ENCODE measurements around the gene SYNE3.
"Not testable (repeated sequence)": the region's sequence is repeated elsewhere in the genome, so short reads cannot be mapped to it uniquely, and the experiment has no call there.

Gene SYNE3

DNA sequence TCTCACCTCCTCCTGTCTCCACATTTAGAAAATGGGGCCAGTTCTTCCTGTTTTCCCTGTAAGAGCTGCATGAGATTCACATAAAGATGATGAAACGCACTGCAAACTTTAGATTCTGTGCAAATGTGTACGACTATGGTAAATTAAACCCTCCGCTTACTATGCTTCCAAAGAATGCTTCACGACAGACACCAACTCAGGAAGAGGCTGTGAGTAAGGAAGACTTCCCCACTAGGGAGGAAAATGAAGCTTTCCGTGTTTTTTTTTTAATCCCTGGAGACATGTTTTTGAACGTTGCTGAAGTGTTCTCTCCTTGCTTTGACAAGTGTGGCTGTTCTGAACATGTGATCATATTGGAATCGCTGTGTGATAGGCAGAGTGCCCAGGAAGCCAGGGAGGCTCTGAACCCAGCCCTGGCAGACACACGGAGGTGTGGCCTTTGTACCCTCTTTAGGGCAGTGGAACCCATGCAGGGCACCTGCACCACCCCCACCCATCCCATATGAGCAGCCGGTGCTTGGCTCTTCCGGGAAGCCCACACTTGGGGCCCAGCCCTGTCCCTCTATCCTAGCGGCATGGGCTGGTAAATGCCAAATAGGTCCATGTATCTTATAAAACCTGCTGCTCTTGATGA, 7.5 kb upstream of the SYNE3 start:
- no peak for DNase-seq (ENCODE audit: low read depth)

GRCh38 chr14:95523051-95523814, 6.8 kb upstream of the SYNE3 start:
- no peak for DNase-seq (ENCODE audit: low read depth)

DNA sequence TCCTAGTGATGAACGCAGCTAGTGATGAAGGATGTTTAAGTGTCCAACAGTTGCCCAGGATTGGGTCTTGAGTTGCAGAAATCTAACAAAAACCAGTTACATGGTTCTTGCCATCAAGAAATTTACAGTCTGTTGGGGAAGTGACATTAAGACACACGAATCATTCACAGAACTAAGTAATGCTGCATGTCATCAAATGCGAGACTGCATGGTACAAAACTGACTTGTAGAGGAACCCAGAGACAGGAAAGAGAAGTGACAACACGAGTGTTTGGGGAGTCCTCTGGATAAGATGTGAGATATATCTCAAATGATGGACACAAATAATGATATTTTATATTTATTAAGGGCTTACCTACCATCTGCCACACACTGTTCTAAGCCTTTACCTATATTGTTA, 6.1 kb upstream of the SYNE3 start:
- DNase-seq (ENCODE audit: low read depth): no peak

DNA sequence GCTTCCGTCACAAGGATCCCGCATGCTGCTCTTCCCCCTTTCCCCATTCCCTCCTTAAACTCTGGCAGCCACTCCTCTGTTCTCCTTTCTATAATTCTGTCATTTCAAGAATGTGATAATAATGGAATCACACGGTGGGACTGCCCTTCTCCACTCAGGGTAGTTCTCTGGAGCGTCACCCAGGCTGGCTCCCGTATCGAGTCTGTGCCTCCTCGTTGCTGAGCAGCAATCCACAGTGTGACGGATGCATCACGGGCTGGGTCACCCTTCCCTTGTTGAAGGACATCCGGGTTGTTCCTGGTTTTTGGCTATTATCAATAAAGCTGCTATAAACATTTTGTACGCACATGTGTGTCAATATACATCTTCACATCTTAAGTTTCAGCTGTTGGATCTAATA, 5.7 kb upstream of the SYNE3 start:
- no peak for DNase-seq (ENCODE audit: low read depth)

DNA sequence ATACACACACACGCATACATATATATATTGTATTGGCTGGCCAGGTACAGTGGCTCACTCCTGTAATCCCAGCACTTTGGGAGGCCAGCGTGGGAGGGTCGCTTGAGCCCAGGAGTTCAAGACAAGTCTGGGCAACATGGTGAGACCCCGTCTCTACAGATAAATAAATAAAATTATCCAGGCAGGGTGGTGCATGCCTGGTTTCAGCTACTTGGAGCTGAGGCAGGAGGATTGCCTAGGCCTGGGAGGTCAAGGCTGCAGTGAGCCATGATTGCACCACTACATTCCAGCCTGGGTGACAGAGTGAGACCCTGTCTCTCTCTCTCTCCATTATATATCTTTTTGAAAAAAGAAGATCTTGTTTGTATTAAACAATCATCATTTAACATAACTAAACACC, 4.6 kb upstream of the SYNE3 start:
- DNase-seq (ENCODE audit: low read depth): no peak

GRCh38 chr14:95520346-95520745, 3.9 kb upstream of the SYNE3 start:
- DNase-seq (ENCODE audit: low read depth): no peak

GRCh38 chr14:95519699-95520098, 3.2 kb upstream of the SYNE3 start:
- no peak for DNase-seq (ENCODE audit: low read depth)

DNA sequence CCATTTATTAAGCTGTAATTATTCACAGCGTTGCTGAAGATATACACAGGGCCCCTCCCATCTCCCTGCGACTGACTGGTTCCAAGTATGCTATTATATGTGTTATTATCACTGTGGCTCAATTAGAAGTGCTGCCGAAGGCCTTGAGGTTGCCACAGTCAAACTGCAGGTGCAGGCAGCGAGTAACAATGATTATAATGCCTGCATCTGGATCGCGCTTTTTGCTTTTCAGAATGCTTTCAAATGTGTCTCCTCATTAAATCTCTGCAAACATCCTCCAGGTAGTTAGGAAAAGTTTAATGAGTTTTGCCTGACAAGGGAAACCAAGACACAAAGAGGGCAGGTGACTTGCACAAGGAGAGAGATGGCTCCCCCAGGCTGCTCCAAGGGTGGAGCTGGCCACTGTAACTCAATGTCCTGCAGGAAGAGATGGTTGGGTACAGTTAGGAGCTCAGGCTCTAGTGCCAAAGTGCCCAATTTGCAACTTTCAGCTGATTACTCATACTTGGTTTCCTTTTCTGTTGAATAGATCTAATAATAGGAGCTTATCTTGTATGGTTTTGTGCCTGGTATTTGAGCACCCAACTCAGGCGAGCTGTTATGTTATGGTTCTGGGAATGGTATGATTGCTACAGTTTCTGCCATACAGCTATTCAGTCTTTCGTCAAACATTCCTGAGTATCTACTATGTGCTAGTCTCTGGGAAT, 1.7 kb upstream of the SYNE3 start:
- no peak for DNase-seq (ENCODE audit: low read depth)

DNA sequence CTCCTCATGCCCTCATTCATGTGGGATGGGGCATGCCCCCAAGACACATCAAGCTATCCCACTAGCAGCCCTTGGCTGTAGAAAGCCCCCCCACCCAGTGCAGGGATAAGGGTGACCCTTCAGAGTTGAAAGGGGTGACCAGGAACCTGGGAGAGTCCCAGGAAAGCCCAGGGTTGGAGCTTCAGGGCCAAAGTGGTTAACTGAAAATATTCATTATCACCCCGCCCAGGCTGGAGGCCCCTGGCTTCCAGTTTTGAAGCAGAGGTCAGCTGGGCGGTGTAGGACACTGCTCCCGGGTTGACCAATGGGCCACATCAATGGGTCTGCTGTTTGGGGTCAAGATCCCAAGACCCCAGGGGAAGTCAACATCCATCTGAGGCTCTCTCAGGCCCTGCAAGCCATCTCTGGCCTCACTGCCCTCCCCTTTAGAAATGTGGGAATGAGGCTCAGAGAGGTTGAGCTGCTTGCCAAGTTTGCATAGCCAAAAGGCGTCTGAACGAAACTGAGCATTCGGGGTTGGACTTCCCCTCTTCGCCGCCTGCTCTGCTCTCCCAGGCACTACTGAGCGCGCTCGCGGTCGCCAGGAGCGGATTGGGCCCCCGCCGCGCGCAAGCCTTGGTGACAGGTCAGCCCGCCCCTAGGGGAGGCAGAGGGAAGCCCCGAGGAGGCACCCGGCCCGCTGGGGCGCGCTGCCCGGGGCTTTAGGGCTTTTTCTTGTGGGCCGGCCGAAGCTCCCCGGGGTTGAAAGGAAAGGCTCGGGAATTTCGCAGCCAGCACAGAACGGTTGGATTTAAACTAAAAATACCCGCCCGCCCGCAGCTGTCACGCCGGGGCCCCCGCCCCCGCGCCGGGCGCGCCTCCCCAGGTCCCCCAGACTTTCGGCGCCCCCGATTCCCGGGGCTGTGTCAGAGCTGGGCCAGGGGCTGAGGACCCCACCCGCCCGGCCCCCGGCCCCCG, 576 bp downstream of the SYNE3 start:
- DNase-seq (ENCODE audit: low read depth): no peak

- DNase-seq (ENCODE audit: low read depth): no peak
These were observed 1.4 kb downstream of the SYNE3 start for GRCh38 chr14:95515080-95515489.

DNA sequence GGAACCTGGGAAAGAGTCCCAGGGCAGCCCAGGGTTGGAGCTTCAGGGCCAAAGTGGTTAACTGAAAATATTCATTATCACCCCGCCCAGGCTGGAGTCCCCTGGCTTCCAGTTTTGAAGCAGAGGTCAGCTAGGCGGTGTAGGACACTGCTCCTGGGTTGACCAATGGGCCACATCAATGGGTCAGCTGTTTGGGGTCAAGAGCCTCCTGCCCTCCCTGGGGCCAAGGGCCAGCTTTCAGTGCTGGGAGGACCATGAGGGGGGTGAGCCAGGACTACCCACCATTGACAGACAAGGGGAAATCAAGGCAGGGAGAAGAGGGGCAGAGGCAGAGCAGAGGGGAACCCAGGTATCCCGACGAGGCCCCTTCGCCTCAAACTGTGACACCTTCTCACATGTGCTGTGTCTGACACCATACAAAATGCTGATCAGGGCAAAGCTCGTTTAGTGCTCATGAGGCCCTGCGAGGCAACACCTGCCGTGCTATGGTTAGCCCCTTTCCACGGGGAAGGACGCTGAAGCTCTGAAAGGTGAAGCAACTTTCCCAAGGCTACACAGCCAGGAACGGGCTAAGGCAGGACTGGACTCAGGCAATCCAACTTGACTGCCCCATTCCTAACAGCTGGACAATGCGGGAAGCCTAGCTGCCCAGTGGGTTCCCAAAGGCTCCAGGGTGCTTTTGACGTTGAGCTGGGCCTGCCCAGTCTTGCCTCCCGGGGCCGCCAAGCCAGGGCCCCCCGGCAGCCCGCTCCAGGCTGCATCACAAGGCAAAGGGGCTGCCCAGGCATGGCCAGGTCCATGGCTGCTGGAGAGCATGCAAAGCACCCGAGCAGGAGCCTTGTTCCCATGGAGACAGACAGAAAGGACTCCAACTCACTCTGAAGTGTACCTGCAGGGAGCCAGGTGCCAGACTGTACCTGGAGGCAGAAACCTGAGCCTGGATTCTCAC, 2.0 kb downstream of the SYNE3 start:
- no peak for DNase-seq (ENCODE audit: low read depth)

GRCh38 chr14:95513291-95513690, 3.2 kb downstream of the SYNE3 start:
- no peak for DNase-seq (ENCODE audit: low read depth)

DNA sequence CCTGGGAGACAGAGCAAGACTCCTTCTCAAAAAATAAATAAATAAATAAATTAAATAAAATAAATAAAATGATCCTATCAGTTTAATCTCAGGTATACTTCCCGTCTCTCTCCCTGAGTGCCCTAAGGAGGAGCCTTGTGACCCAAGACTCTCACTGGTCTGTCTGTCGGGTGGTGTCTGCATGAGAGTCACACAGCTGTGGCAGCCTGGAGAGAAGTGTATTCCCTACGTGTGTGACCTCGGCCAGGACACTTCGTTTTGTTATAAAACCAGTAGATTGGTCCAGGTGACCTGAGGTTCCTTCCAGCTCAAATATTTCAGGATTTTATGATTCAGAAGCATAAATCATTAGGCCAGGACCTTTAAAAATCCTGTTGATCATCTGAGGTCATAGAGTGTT, 4.8 kb downstream of the SYNE3 start:
- no peak for DNase-seq (ENCODE audit: low read depth)

DNA sequence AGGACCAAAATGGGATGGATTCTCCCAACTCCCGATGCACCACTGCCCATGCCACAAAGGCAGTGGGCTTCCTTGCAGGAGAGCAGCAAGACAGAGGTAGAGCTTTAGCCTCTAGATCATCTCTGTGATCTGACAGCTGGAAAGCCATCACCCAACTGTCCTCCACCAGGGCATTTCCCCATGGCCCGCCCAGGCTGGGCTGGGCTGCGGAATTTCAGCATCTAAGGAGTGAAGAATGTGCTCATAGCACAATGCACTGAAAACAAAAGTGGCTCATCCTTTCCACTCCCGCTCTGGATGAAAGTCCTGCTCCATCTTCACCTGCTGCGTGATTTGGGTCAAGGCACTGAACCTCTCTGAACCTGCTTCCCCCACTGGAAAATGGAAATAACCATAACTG, 5.6 kb downstream of the SYNE3 start:
- no peak for DNase-seq (ENCODE audit: low read depth)

- not testable (repeated sequence) for DNase-seq (ENCODE audit: low read depth)
These were observed 6.1 kb downstream of the SYNE3 start for GRCh38 chr14:95510344-95510743.

DNA sequence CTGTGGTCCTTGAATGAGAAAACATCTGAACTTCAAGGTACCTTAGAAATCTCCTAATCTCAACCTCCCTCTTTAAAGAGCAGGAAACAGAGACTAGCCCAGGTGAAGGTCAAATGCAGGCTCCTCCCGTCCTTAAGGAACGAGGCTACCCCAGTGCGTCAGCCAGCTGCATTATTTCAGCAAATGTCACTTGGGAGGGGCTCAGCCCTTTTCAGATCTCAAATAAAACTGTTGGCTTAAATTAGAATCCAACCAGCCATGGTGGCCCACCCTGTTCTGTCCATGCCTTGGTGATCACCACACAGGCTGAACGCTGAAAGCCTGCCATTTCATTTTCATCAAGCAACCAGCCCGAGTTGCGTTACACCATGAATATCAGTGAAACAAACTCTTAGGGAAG, 7.0 kb downstream of the SYNE3 start:
- no peak for DNase-seq (ENCODE audit: low read depth)

DNA sequence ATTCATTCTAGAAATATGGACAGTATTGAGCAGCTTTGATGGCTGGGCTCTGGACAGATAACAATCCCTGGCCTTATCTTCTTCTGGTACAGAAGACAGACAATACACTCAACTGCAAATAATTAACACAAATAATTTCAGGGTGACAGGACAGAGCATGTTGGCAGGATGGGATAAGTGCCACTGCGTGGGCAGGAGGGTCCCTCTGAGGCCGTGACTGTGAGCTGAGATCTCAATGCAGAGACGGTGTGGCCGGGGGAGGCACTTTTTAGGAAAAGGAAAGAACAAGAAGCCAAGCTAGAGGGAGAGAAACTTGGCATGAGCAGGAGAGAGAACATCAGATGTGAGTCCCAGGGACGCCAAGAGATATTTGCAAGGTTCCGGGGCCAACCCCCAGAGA, 8.1 kb downstream of the SYNE3 start:
- no peak for DNase-seq (ENCODE audit: low read depth)

DNA sequence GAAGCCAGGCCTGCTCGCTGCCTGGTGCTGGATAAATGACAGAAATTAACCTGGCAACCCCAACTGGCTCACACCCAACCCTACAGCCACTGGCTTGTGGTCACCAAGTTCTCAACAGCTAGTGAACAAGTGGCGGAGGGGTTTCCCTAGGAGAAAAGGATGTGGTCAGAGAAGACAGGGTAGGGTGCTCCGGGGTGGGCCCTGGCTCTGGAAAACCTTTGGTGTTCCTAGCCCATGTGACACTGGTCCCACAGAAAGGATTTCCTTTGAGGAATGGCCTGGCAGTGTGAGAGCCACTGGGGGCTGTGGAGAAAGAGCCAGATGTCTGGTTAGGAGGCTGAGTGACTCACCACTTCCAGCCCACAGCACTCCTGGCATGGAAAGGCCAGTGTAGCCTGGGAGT, 8.7 kb downstream of the SYNE3 start:
- no peak for DNase-seq (ENCODE audit: low read depth)

DNA sequence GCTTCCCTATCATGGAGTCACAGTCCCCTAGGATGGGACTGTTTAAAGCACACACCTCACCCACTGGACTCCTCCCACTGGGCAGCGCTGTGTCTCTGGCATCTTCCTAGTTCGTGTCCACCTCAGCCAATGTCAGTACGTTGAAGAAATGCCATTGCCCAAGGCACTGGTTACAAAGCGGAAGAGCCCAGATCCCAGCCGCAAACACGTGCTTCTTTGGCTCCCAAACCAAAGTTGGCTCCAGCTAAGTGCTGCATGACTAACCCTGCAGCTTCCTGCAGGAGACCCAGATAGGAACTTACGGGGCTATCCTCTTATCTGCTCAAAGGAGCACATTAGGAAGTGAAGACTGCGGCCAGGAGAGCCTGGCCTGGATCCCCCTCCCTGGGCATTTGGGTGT, 9.3 kb downstream of the SYNE3 start:
- DNase-seq (ENCODE audit: low read depth): peak; percentile 80

DNA sequence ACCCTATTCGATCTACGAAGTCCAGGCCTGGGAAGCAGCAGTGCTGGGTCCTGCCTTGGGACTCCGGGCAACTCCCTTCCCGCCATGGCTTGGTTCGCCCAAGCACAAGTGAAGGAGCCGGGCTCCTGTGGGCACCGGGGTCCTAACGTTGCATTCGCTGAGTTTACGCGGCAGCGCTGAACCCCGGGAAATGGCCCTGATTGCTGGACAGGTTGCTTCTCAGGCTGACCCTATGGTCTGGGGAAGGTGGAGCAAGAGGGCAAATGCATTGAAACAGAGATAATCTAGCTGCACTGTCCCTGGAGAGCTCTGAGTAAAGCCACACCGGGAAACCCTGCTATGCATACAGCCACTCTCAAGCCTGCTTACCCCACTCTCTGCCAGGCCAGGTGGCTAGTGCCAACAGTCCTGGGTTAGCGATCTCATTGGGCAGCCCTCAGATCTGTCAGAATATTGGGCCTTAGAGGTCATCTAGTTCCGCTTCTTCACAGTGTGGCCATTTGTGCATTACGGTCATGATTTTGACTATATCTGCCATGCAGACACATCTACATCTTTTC, 11.3 kb downstream of the SYNE3 start:
- DNase-seq (ENCODE audit: low read depth): no peak

Measured in HS-27A (cell line).